ENCODE data around the gene PCNX2. TPM values are rescaled to one million over a fixed set of nuclear protein-coding genes. Genes with fewer than 3 reads are reported as not detected.

The PCNX2 gene
- polyA plus RNA-seq, 1 donor from 2014 or later: 6.5 TPM

- Mint-ChIP-seq H3K4me3 (no peak overlapping the region), H3K27me3 (no peaks in the 10 kb centered on the region), H3K36me3 (peaks cover 9% of the 10 kb centered on the region), H3K4me1 (no peaks in the 10 kb centered on the region), H3K9me3 (no peaks in the 10 kb centered on the region), H3K27ac (peak overlapping the region in 1 of 3 donors; percentile 71)
Observed at GRCh38 chr1:232983817-232984567, 311.5 kb downstream of the PCNX2 start.

- no peak overlapping the region for H3K4me3 Mint-ChIP-seq
- H3K36me3 Mint-ChIP-seq: peaks cover 13% of the 10 kb centered on the region
- no peaks in the 10 kb centered on the region for H3K27me3 Mint-ChIP-seq
- H3K27ac Mint-ChIP-seq: no peak overlapping the region
- peaks cover under 1 to 4% (median 1%) of the 10 kb centered on the region in 3 donors for H3K4me1 Mint-ChIP-seq
- H3K9me3 Mint-ChIP-seq: no peaks in the 10 kb centered on the region
Observed at GRCh38 chr1:232983375-232983774, 312.1 kb downstream of the PCNX2 start.

- H3K27me3 Mint-ChIP-seq: no peaks in the 10 kb centered on the region
- H3K27ac Mint-ChIP-seq: no peak overlapping the region
- no peak overlapping the region for H3K4me3 Mint-ChIP-seq
- H3K36me3 Mint-ChIP-seq: peaks cover 18% of the 10 kb centered on the region
- H3K9me3 Mint-ChIP-seq: no peaks in the 10 kb centered on the region
- peaks cover 4 to 10% (median 5%) of the 10 kb centered on the region in 3 donors for H3K4me1 Mint-ChIP-seq
Observed at GRCh38 chr1:232982238-232982944, 313.1 kb downstream of the PCNX2 start.

- peaks cover 19% of the 10 kb centered on the region for H3K36me3 Mint-ChIP-seq
- peaks cover 4 to 10% (median 5%) of the 10 kb centered on the region in 3 donors for H3K4me1 Mint-ChIP-seq
- no peaks in the 10 kb centered on the region for H3K9me3 Mint-ChIP-seq
- no peak overlapping the region for H3K4me3 Mint-ChIP-seq
- no peaks in the 10 kb centered on the region for H3K27me3 Mint-ChIP-seq
- peak overlapping the region in 1 of 3 donors; percentile 50 for H3K27ac Mint-ChIP-seq
Observed at GRCh38 chr1:232980986-232981560, 314.5 kb downstream of the PCNX2 start.

- H3K27me3 Mint-ChIP-seq: no peaks in the 10 kb centered on the region
- peaks cover 4 to 10% (median 5%) of the 10 kb centered on the region in 3 donors for H3K4me1 Mint-ChIP-seq
- peak overlapping the region in 1 of 4 donors; percentile 27 for H3K4me3 Mint-ChIP-seq
- no peaks in the 10 kb centered on the region for H3K9me3 Mint-ChIP-seq
- no peak overlapping the region for H3K27ac Mint-ChIP-seq
- H3K36me3 Mint-ChIP-seq: peaks cover 20% of the 10 kb centered on the region
Observed at GRCh38 chr1:232980355-232980978, 315.1 kb downstream of the PCNX2 start.

GRCh38 chr1:232979558-232979957 is 316.0 kb downstream of the PCNX2 start:
- H3K36me3 Mint-ChIP-seq: peaks cover 19% of the 10 kb centered on the region
- no peaks in the 10 kb centered on the region for H3K9me3 Mint-ChIP-seq
- no peaks in the 10 kb centered on the region for H3K27me3 Mint-ChIP-seq
- no peak overlapping the region for H3K4me3 Mint-ChIP-seq
- H3K27ac Mint-ChIP-seq: no peak overlapping the region
- H3K4me1 Mint-ChIP-seq: peaks cover 4 to 10% (median 5%) of the 10 kb centered on the region in 3 donors

GRCh38 chr1:232978815-232979214 is 316.7 kb downstream of the PCNX2 start:
- Mint-ChIP-seq H3K4me3 (no peak overlapping the region), H3K36me3 (peaks cover 24% of the 10 kb centered on the region), H3K27ac (no peak overlapping the region), H3K9me3 (peaks cover 0 to 4% (median 3%) of the 10 kb centered on the region in 3 donors), H3K27me3 (no peaks in the 10 kb centered on the region), H3K4me1 (peaks cover 4 to 10% (median 5%) of the 10 kb centered on the region in 3 donors)

- peak overlapping the region in 1 of 4 donors; percentile 29 for H3K4me3 Mint-ChIP-seq
- peaks cover 29% of the 10 kb centered on the region for H3K36me3 Mint-ChIP-seq
- H3K27ac Mint-ChIP-seq: peak overlapping the region in 1 of 3 donors; percentile 50
- peaks cover 4 to 11% (median 6%) of the 10 kb centered on the region in 3 donors for H3K9me3 Mint-ChIP-seq
- peaks cover 4 to 10% (median 5%) of the 10 kb centered on the region in 3 donors for H3K4me1 Mint-ChIP-seq
- H3K27me3 Mint-ChIP-seq: no peaks in the 10 kb centered on the region
Observed at GRCh38 chr1:232978091-232978634, 317.4 kb downstream of the PCNX2 start.

- Mint-ChIP-seq H3K4me1 (peaks cover 4 to 10% (median 5%) of the 10 kb centered on the region in 3 donors), H3K36me3 (peaks cover 42% of the 10 kb centered on the region), H3K27me3 (no peaks in the 10 kb centered on the region), H3K4me3 (no peak overlapping the region), H3K27ac (no peak overlapping the region), H3K9me3 (peaks cover 9 to 28% (median 11%) of the 10 kb centered on the region in 3 donors)
Observed at GRCh38 chr1:232974971-232975370, 320.6 kb downstream of the PCNX2 start.

- peaks cover 9 to 28% (median 11%) of the 10 kb centered on the region in 3 donors for H3K9me3 Mint-ChIP-seq
- peaks cover 43% of the 10 kb centered on the region for H3K36me3 Mint-ChIP-seq
- no peak overlapping the region for H3K4me3 Mint-ChIP-seq
Observed at GRCh38 chr1:232973652-232974611, 321.6 kb downstream of the PCNX2 start.

GRCh38 chr1:232970508-232970907 is 325.0 kb downstream of the PCNX2 start:
- H3K27me3 Mint-ChIP-seq: no peaks in the 10 kb centered on the region
- no peaks in the 10 kb centered on the region for H3K4me1 Mint-ChIP-seq
- no peak overlapping the region for H3K27ac Mint-ChIP-seq
- H3K9me3 Mint-ChIP-seq: peaks cover 9 to 28% (median 11%) of the 10 kb centered on the region in 3 donors
- H3K36me3 Mint-ChIP-seq: peaks cover 42% of the 10 kb centered on the region
- H3K4me3 Mint-ChIP-seq: no peak overlapping the region

More at GRCh38 chr1:232973652-232974611, 321.6 kb downstream of the PCNX2 start:
- Mint-ChIP-seq H3K27me3 (no peaks in the 10 kb centered on the region), H3K27ac (no peak overlapping the region), H3K4me1 (peaks cover 4 to 9% (median 5%) of the 10 kb centered on the region in 3 donors)

GRCh38 chr1:232969799-232970198 is 325.7 kb downstream of the PCNX2 start:
- no peak overlapping the region for H3K27ac Mint-ChIP-seq
- H3K4me1 Mint-ChIP-seq: peaks cover 0 to 3% (median 3%) of the 10 kb centered on the region in 3 donors
- H3K4me3 Mint-ChIP-seq: no peak overlapping the region
- peaks cover 9 to 28% (median 11%) of the 10 kb centered on the region in 3 donors for H3K9me3 Mint-ChIP-seq
- no peaks in the 10 kb centered on the region for H3K27me3 Mint-ChIP-seq
- H3K36me3 Mint-ChIP-seq: peaks cover 44% of the 10 kb centered on the region

GRCh38 chr1:232968965-232969364 is 326.6 kb downstream of the PCNX2 start:
- peaks cover 0 to 3% (median 3%) of the 10 kb centered on the region in 3 donors for H3K4me1 Mint-ChIP-seq
- no peak overlapping the region for H3K4me3 Mint-ChIP-seq
- H3K9me3 Mint-ChIP-seq: peaks cover 6 to 25% (median 11%) of the 10 kb centered on the region in 3 donors
- no peak overlapping the region for H3K27ac Mint-ChIP-seq
- H3K27me3 Mint-ChIP-seq: no peaks in the 10 kb centered on the region
- H3K36me3 Mint-ChIP-seq: peaks cover 38% of the 10 kb centered on the region

Data from IgD-negative memory B cell (primary cell).